ENCODE measurements around the gene PREX1. TPM values are rescaled to one million over a fixed set of nuclear protein-coding genes. Genes with fewer than 3 reads are reported as not detected.
A peak's percentile ranks its signal among the peaks of the same experiment; 100 is the strongest.

The PREX1 gene
- total RNA-seq, 1 donor from 2014 or later, result 11.2 TPM

DNA sequence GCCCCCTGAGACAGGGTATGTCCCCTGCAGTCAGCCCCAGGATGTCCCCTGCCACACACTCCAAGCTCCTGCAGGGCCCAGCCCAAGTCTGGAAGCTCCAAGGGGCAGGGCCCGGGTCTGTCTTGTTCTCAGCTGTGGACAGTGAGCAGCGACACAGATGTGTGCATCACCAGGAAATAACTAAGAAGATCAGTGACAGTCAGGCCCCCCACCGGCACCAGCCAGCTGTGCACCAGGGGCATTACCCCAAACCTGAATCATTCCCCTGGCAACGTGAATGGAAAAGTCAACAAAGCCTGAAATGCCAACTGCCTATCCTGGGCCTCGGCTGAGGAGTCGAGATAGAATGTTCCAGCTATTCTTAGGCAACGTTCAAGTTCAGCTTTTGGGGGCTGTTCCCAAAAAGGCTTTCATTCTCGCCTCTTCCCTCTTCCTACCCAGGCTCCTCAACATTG lies 105.0 kb downstream of the PREX1 start:
- Histone ChIP-seq H3K4me3 (no peak overlapping the region), H3K27ac (replicated peaks) (peak overlapping the region; percentile 71), H3K36me3 (peaks cover 7% of the 10 kb centered on the region), H3K27me3 (ENCODE audit: low read depth) (no peaks in the 10 kb centered on the region), H3K9me3 (replicated peaks) (peaks cover 9% of the 10 kb centered on the region), H3K4me1 (peaks cover 30% of the 10 kb centered on the region)
- no peak for DNase-seq
- no peak for TF ChIP-seq CTCF (IDR thresholded peaks at IDR 0.05; ENCODE audit: borderline replicate concordance)
- intact Hi-C loops (cut with micrococcal nuclease), result no loop called here

- no peak for TF ChIP-seq CTCF (IDR thresholded peaks at IDR 0.05; ENCODE audit: borderline replicate concordance)
- peaks cover 7% of the 10 kb centered on the region for H3K36me3 ChIP-seq
- no peak overlapping the region for H3K4me3 ChIP-seq
- H3K27me3 ChIP-seq (ENCODE audit: low read depth), result no peaks in the 10 kb centered on the region
- H3K27ac ChIP-seq (replicated peaks), result peak overlapping the region; percentile 71
- peaks cover 30% of the 10 kb centered on the region for H3K4me1 ChIP-seq
- intact Hi-C loops (cut with micrococcal nuclease), result no loop called here
- DNase-seq, result no peak
- peaks cover 9% of the 10 kb centered on the region for H3K9me3 ChIP-seq (replicated peaks)
Observed at GRCh38 chr20:48722002-48722731, 105.6 kb downstream of the PREX1 start.

DNA sequence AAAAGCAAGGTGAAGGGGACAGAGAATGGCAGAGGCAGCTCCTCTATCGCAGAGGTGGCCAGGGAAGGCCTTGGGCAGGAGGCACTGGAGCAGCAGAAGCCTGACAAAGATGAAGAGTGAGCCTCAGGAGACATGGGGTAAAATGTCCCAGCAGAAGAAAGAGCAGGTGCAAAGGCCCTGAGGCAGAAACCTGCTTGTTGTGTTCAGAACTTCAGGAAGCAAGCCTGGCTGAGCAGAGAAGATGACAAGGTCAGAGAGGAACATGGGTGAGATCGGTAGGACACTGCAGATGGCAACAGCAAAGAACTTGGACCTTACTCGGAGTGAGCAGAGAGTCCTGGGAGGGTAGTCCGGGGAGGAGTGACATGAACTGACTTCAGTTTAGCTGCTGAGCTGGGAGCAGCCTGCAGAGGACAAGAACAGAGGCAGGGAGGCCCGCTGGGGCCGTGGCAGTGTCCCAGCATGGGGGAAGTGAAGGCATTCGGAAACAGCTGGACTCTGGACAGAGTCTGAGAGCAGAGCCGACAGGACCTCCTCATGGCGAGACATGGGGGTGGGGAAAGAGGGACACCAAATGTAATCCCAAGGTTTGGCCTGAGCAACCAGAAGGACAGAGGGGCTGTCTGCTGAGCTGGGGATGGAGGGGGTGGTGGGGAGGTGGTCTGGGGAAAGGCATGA lies 106.3 kb downstream of the PREX1 start:
- no peaks in the 10 kb centered on the region for H3K27me3 ChIP-seq (ENCODE audit: low read depth)
- H3K9me3 ChIP-seq (replicated peaks), result peaks cover 9% of the 10 kb centered on the region
- no peak overlapping the region for H3K4me3 ChIP-seq
- H3K27ac ChIP-seq (replicated peaks), result peak overlapping the region; percentile 71
- peaks cover 7% of the 10 kb centered on the region for H3K36me3 ChIP-seq
- intact Hi-C loops (cut with micrococcal nuclease), result no loop called here
- no peak for TF ChIP-seq CTCF (IDR thresholded peaks at IDR 0.05; ENCODE audit: borderline replicate concordance)
- no peak for DNase-seq
- H3K4me1 ChIP-seq, result peaks cover 30% of the 10 kb centered on the region

DNA sequence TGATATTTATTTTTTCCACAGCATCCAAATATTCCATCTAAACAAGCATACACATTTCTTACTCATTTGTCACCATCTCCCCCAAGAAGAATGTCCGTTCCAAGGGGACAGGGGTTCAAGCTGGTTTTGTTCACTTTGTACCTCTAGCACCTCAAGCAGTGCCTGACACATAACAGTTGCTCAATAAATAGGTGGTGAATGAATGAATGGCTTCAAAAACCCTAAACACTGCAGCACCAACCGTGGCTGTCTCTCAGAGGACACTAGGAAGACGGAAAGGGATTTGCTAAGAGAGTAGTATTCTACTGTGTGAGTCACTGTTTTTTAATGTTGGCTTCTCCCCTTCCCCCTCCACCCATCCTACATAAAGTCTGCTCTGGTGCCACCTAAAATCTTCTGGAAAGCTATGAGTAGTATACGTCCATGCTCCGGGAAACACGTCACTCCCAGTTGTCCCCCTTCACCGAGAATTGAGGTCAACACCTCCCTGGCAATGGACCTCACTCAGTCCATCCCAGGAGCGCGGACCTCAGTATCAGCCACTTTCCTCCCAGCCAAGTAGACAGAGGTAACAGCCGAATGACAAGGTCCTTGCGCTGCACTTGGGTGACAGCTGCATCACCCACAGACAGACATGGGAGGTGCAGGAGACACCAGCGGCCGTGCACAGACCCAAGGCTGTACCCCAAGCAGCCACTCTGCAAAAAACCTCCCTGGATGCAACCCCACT lies 107.4 kb downstream of the PREX1 start:
- intact Hi-C loops (cut with micrococcal nuclease), result no loop called here
- no peaks in the 10 kb centered on the region for H3K27me3 ChIP-seq (ENCODE audit: low read depth)
- peaks cover 9% of the 10 kb centered on the region for H3K9me3 ChIP-seq (replicated peaks)
- no peak for TF ChIP-seq CTCF (IDR thresholded peaks at IDR 0.05; ENCODE audit: borderline replicate concordance)
- peaks cover 6% of the 10 kb centered on the region for H3K36me3 ChIP-seq
- DNase-seq, result no peak
- peaks cover 30% of the 10 kb centered on the region for H3K4me1 ChIP-seq
- no peak overlapping the region for H3K27ac ChIP-seq (replicated peaks)
- H3K4me3 ChIP-seq, result no peak overlapping the region

DNA sequence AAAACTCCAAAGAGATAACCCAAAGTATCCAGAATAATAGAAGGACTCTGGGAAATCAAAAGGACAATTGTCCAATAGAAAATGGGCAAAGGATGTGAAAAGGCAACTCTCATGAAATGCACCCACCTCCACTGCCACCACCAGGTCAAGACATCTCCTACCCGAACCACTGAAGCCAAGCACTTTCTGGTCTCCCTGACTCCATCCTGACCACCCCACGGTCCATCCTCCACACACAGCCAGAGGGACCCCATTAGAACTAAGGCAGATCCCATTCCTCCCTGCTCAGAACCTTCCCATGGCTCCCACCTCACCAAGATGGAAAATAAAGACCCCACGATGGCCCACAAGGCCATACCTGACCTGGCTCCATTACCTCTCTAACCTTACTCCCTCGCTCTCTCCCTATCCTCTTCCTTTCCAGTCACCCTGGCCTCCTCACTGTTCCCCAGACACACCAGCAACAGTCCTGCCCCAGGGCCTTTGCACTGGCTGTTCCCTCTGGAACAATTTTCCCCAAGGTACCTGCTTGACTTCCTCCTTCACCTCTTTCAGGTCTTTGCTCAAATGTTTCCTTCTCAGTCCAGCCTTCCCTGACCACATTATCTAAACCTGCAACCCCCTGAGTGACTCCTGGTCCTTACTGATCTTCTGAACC lies 108.1 kb downstream of the PREX1 start:
- peaks cover 29% of the 10 kb centered on the region for H3K4me1 ChIP-seq
- intact Hi-C loops (cut with micrococcal nuclease), result no loop called here
- no peak overlapping the region for H3K4me3 ChIP-seq
- H3K27me3 ChIP-seq (ENCODE audit: low read depth), result no peaks in the 10 kb centered on the region
- H3K36me3 ChIP-seq, result no peaks in the 10 kb centered on the region
- no peak for DNase-seq
- TF ChIP-seq CTCF (IDR thresholded peaks at IDR 0.05; ENCODE audit: borderline replicate concordance), result no peak
- no peak overlapping the region for H3K27ac ChIP-seq (replicated peaks)
- peaks cover 9% of the 10 kb centered on the region for H3K9me3 ChIP-seq (replicated peaks)
